Esophagus squamous epithelium (tissue), 4 donors: ENCODE data around the gene STK11.

ENCODE experiments used
- POLR2A ChIP-seq, 4 donors: fragments of 450-650 bp; IDR thresholded peaks; one replicate each; pipeline ENCODE4 v1.6.1; 2017; ENCODE audit warnings: antibody characterized with exemption in 4 of 4, mild to moderate bottlenecking in 4 of 4, moderate library complexity in 3 of 4
- TF ChIP-seq, protein P1 (sequence below), 6 experiments: fragments of 450-650 bp in 4 of 6; fragments of 200-600 bp in 2 of 6; sonication (generic) in 2 of 6; IDR thresholded peaks; one replicate each; pipeline ENCODE4 v1.5.1; 2016 to 2019; ENCODE audit warnings: antibody characterized with exemption in 6 of 6, mild to moderate bottlenecking in 4 of 6, moderate library complexity in 4 of 6

DNA sequence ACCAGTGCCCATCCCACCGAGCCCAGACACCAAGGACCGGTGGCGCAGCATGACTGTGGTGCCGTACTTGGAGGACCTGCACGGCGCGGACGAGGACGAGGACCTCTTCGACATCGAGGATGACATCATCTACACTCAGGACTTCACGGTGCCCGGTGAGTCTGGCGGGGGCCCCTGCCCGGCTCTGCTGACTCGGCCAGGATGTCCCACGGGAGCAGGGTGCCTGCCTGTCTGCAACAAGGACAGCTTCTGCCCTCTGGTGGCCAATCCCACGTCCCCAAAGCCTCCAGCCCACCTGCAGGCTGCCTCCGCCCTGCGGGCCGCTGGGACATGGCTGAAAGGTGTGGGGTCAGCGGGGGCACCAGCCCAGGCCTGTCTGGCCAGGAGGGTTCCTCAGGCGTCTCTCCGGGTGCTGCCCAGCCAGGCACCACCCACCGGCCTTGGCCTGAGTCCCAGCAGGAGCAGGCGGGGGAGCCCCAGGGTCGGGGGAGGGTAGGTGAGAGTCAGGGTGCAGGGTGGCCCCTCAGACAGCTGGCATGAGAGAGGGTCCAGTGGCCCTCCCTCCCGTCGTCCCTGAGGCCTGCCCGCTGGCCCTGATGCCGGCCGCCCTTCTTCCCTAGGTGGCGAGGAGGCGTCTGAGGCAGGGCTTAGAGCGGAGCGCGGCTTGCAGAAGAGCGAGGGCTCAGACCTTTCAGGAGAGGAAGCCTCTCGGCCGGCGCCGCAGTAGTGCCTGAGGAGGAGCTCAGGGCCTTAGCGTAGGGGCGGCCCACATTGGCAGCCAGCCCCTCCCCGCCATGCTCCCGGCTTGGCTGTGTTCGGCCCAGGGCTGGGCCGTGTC is 17.7 kb downstream of the STK11 start:
- TF ChIP-seq, protein P1, sequence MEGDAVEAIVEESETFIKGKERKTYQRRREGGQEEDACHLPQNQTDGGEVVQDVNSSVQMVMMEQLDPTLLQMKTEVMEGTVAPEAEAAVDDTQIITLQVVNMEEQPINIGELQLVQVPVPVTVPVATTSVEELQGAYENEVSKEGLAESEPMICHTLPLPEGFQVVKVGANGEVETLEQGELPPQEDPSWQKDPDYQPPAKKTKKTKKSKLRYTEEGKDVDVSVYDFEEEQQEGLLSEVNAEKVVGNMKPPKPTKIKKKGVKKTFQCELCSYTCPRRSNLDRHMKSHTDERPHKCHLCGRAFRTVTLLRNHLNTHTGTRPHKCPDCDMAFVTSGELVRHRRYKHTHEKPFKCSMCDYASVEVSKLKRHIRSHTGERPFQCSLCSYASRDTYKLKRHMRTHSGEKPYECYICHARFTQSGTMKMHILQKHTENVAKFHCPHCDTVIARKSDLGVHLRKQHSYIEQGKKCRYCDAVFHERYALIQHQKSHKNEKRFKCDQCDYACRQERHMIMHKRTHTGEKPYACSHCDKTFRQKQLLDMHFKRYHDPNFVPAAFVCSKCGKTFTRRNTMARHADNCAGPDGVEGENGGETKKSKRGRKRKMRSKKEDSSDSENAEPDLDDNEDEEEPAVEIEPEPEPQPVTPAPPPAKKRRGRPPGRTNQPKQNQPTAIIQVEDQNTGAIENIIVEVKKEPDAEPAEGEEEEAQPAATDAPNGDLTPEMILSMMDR (IDR thresholded peaks at IDR 0.05) = peak in 4 of 6 experiments; percentile 23 to 63 (median 36)
- TF ChIP-seq POLR2A (IDR thresholded peaks at IDR 0.05) = no peak
